CD4-positive, alpha-beta T cell treated with Interleukin-6 at 100 ng/mL for 8 hours (primary cell): Measurements from ENCODE around the gene ANKRD33B.

ENCODE experiments used
- DNase-seq: peaks from one replicate; pipeline ENCODE4 v3.0.0-alpha.2; 2020; ENCODE audit warnings: mixed read lengths, low spot score

ANKRD33B gene

GRCh38 chr5:10701567-10702039 is 137.7 kb downstream of the ANKRD33B start:
- no peak for DNase-seq

DNA sequence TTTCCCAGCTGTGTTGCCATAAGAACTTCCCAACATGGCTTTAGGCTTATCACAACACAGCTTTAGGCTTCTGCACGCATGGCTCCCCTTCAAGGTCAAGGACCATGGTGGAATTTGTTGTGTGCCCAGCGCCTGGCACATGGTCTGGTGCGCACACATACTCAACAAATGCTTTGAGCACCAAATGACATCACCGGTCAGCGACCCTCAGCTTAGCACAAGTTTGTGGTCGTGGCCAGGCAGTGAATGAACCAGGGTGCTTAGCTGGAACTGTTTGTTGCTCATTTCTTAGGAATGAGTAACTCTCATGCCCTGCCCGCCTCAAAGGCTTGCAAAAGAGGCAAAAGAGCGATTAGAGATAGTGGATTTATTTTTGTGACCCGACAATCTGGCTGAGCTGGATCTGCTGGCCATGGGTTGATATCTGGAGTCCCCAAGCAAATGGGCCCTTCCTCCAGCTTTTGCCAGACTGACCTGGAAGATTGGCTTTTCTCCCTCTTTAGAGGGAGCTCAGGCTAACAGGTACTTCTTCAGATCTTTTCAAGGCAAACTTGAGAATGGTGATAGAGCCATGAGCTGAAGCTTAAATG is 138.3 kb downstream of the ANKRD33B start:
- DNase-seq: no peak

GRCh38 chr5:10702911-10703491 is 139.1 kb downstream of the ANKRD33B start:
- no peak for DNase-seq

GRCh38 chr5:10703676-10704075 is 139.8 kb downstream of the ANKRD33B start:
- DNase-seq: no peak

- no peak for DNase-seq
Observed at GRCh38 chr5:10704949-10705621, 141.2 kb downstream of the ANKRD33B start.

DNA sequence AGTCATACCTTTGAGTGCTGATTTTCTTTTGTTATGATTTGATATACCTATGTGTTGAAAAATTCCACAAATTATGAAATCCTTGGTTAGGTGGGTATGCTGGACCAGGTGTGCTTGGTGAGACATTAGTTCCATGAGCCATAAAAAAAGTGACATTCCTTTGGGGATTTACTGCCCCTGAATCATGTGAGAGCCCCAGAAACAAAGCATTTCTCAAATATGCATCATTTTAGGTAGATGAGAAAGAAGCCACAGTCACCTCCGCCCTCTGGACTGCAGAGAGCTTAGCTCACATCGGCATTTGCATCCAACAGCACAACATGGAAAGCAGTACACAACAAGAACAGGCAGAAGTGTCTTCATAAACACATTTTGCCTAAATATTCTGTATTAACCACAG is 141.9 kb downstream of the ANKRD33B start:
- no peak for DNase-seq

- DNase-seq: no peak
Observed at GRCh38 chr5:10706326-10706725, 142.5 kb downstream of the ANKRD33B start.
